Measurements from ENCODE around the gene HES3. TPM values are rescaled to one million over a fixed set of nuclear protein-coding genes. Genes with fewer than 3 reads are reported as not detected.

Gene HES3
- total RNA-seq, 1 experiment from 2014 or later = not detected

DNA sequence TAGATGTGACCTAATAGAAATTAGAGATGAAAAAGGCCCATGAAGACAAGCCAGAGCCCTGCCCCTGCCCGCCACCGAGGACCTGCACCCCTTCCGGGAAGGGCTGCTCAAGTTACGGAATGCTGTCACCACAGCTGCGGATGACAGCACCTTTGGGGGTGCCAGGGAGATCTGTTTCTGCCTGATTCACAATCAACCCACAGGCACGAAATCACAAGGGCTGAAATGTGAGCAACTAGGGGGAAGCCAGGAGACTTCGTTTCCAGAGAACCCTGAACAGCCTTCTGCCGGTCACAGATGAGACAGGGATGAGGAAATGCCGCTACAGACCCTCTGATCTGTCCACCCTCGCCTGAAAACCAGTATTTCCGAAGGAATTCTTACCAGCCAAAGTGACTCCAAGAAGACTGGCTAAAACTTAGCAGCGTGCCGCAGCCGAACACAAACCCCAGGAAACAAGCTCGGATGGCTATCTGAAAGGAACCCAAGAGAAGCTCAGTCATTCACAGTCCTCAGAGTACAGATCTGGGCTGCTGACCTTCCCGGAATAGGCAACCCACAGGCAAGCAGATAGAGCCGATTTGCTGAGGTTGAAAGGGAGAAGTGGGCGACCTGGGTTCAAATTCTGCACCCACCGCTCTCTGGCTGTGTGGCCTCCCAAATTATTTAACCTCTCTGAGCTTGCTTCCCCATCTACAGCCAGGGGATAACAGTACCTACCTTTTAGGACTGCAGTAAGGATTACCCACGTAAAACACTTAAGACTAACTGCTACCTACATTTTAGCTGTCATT lies 9.3 kb upstream of the HES3 start:
- ChIA-PET CTCF (interaction anchor here (1.1 kb wide), 1 partner anchor 250 kb away, joined by 3 read pairs; no protein-coding TSS in a partner anchor), POLR2A (ENCODE audit: low non-redundant PET) (no interaction called here)
- no peak for DNase-seq (ENCODE audit: low spot score)
- intact Hi-C loops (cut with micrococcal nuclease; ENCODE audit: unreplicated experiment) = no loop called here
- Histone ChIP-seq H3K36me3 (ENCODE audit: insufficient read depth, low read length, poor library complexity, severe bottlenecking) (peaks cover 36% of the 10 kb centered on the region), H3K27ac (ENCODE audit: low read depth, low read length, poor library complexity, severe bottlenecking) (peak overlapping the region; percentile 91), H3K4me3 (ENCODE audit: low read depth, low read length, poor library complexity, severe bottlenecking) (peak overlapping the region; percentile 61), H3K4me1 (ENCODE audit: insufficient read depth, low read length, poor library complexity, severe bottlenecking) (no peaks in the 10 kb centered on the region), H3K27me3 (replicated peaks; ENCODE audit: insufficient read depth, low read depth, low read length, poor library complexity) (no peaks in the 10 kb centered on the region), H3K9me3 (ENCODE audit: low read depth, low read length, poor library complexity, severe bottlenecking) (no peaks in the 10 kb centered on the region)
- no TSS peak for BruUV-seq (replicated peaks)
- TF ChIP-seq, protein P1, sequence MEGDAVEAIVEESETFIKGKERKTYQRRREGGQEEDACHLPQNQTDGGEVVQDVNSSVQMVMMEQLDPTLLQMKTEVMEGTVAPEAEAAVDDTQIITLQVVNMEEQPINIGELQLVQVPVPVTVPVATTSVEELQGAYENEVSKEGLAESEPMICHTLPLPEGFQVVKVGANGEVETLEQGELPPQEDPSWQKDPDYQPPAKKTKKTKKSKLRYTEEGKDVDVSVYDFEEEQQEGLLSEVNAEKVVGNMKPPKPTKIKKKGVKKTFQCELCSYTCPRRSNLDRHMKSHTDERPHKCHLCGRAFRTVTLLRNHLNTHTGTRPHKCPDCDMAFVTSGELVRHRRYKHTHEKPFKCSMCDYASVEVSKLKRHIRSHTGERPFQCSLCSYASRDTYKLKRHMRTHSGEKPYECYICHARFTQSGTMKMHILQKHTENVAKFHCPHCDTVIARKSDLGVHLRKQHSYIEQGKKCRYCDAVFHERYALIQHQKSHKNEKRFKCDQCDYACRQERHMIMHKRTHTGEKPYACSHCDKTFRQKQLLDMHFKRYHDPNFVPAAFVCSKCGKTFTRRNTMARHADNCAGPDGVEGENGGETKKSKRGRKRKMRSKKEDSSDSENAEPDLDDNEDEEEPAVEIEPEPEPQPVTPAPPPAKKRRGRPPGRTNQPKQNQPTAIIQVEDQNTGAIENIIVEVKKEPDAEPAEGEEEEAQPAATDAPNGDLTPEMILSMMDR (conservative IDR thresholded peaks at IDR 0.05; ENCODE audit: low read depth, low read length) = no peak

DNA sequence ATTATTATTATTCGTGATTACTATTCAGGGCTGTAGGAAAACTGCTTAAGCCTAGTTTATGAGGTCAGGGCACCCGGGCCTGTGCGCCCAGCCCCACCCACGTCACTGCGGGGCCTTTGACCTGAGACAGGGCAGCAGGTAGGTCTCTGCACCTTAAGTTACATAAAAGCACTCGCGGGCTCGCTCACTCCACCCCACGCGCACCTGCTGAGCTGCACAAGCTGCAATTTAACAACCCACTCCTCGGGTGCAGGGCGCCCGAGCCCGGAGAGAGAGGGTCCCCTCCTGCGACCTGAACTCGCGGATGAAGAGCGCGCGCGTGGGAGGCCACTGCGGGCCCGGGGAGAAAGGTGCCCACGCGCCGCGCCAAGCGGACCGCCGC lies 8.7 kb upstream of the HES3 start:
- DNase-seq (ENCODE audit: low spot score) = no peak
- Histone ChIP-seq H3K4me3 (ENCODE audit: low read depth, low read length, poor library complexity, severe bottlenecking) (peak overlapping the region; percentile 61), H3K9me3 (ENCODE audit: low read depth, low read length, poor library complexity, severe bottlenecking) (no peaks in the 10 kb centered on the region), H3K36me3 (ENCODE audit: insufficient read depth, low read length, poor library complexity, severe bottlenecking) (peaks cover 30% of the 10 kb centered on the region), H3K4me1 (ENCODE audit: insufficient read depth, low read length, poor library complexity, severe bottlenecking) (no peaks in the 10 kb centered on the region), H3K27ac (ENCODE audit: low read depth, low read length, poor library complexity, severe bottlenecking) (peak overlapping the region; percentile 91), H3K27me3 (replicated peaks; ENCODE audit: insufficient read depth, low read depth, low read length, poor library complexity) (no peaks in the 10 kb centered on the region)
- TF ChIP-seq EZH2 (IDR thresholded peaks at IDR 0.05; ENCODE audit: borderline replicate concordance, low read depth, low read length, poor library complexity, severe bottlenecking) = no peak
- TF ChIP-seq, protein P1 (conservative IDR thresholded peaks at IDR 0.05; ENCODE audit: low read depth, low read length) = no peak
- no TSS peak for BruUV-seq (replicated peaks)
- intact Hi-C loops (cut with micrococcal nuclease; ENCODE audit: unreplicated experiment) = no loop called here
- CTCF ChIA-PET = interaction anchor here (1.1 kb wide), 1 partner anchor 249 kb away, joined by 3 read pairs; no protein-coding TSS in a partner anchor
- POLR2A ChIA-PET (ENCODE audit: low non-redundant PET) = no interaction called here

DNA sequence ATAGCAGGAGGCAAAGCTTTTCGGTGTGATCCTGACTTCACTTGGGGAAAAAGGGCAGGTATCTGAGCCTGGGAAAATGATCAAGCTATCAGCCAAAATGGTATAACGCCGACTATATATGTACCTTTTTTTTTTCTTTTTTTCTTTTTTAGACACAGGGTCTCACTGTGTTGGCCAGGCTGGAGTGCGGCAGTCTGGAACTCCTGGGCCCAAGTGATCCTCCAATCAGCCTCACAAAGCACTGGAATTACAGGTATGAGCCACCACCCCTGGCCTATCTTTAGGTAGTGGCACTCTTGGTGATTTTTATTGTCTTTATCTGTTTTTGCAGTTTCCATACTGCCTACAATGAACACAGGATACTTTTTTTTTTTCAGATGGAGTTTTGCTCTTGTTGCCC lies 6.9 kb upstream of the HES3 start:
- Histone ChIP-seq H3K9me3 (ENCODE audit: low read depth, low read length, poor library complexity, severe bottlenecking) (no peaks in the 10 kb centered on the region), H3K27ac (ENCODE audit: low read depth, low read length, poor library complexity, severe bottlenecking) (no peak overlapping the region), H3K4me3 (ENCODE audit: low read depth, low read length, poor library complexity, severe bottlenecking) (no peak overlapping the region), H3K27me3 (replicated peaks; ENCODE audit: insufficient read depth, low read depth, low read length, poor library complexity) (peaks cover 12% of the 10 kb centered on the region), H3K36me3 (ENCODE audit: insufficient read depth, low read length, poor library complexity, severe bottlenecking) (peaks cover 12% of the 10 kb centered on the region), H3K4me1 (ENCODE audit: insufficient read depth, low read length, poor library complexity, severe bottlenecking) (peaks cover 9% of the 10 kb centered on the region)
- TF ChIP-seq, protein P1 (conservative IDR thresholded peaks at IDR 0.05; ENCODE audit: low read depth, low read length) = no peak
- TF ChIP-seq EZH2 (IDR thresholded peaks at IDR 0.05; ENCODE audit: borderline replicate concordance, low read depth, low read length, poor library complexity, severe bottlenecking) = no peak
- DNase-seq (ENCODE audit: low spot score) = no peak
- ChIA-PET CTCF (interaction anchor here (1.0 kb wide), 1 partner anchor 8 kb away, joined by 4 read pairs; no protein-coding TSS in a partner anchor), POLR2A (ENCODE audit: low non-redundant PET) (no interaction called here)
- BruUV-seq (replicated peaks) = no TSS peak
- intact Hi-C loops (cut with micrococcal nuclease; ENCODE audit: unreplicated experiment) = no loop called here
